ENCODE results near the gene REX1BD.

Gene REX1BD

DNA sequence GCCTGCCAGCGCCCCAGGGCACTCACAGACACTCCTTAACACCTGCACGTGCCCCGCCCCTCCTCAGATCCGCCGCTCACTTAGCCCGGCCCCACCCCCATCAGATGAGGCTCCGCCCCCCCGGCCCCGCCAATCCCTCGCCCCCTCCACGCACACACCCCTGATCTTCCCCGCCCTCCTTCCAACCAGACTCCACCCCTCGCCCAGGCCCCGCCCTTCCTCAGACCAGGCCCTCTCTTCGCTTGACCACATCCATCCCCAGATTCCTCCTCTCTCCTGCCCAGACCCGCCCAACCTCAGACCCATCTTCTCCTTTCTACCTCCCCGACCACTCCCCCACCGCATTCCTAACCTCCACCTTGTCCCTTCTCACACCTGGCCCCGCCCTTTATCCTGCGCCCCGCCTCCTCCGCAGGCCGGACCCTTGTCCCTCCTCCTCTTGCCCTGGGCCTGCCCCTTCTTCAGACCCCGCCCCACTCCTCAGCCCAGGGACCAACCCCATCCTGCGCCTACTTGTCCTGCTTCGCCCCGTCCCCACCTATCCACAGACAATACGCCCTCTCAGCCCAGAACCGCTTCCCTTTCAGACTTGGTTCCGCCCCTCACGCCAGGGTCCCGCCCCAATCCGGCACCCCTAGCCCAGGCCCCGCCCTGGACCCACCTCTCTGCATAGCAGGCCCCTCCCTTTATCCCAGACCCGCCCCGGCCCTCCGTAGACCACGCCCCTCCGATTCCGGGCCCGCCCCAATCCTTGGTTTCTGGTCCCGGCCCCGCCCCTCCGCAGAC, 47.8 kb downstream of the REX1BD start:
- peak; percentile 99 for DNase-seq (ENCODE audit: extremely low spot score)
- TF ChIP-seq CTCF (IDR thresholded peaks at IDR 0.05; ENCODE audit: control extremely low read depth, extremely low read depth, low read depth, missing control alignments) = no peak
- ChIA-PET CTCF (no interaction called here), POLR2A (no interaction called here)

DNA sequence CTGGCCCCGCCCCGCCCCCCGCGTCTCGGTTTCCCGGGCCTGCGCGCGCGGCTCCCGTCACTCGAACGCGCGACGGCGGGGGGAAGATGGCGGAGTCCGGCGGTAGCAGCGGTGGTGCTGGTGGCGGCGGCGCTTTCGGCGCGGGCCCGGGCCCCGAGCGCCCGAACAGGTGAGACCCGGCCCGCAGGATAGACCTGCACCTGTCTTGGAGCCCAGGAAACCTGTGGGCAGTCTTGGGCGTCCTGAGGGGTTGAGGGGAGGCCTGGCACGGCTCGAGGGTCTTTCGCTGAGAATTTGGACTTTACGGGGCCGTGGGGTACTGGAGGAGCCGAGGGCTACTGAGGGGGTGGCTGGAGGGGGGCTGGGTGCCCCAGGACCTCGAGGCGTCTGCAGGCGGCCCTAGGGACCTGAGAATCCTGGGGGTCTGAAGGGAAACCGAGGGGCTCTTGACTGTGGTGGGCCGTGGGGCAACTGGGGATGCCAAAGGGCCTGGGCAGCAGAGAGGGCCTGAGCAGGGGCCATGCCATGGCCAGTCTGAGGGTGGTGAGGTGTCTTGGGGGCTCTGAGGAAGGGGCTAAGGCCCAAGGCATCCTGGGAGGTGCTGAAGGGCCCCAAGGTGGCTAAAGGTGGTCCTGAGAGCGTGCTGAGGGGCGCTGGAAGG, 48.5 kb downstream of the REX1BD start, which contains the start of gene KLHL26:
TSS of gene KLHL26 (plus strand) at position 60 of the 661 bp plus-strand sequence. CDS start at position 87, 27 bp downstream.
- POLR2A ChIA-PET = no interaction called here
- DNase-seq (ENCODE audit: extremely low spot score) = no peak
- TF ChIP-seq CTCF (IDR thresholded peaks at IDR 0.05; ENCODE audit: control extremely low read depth, extremely low read depth, low read depth, missing control alignments) = no peak
- CTCF ChIA-PET = no interaction called here

- no peak for TF ChIP-seq CTCF (IDR thresholded peaks at IDR 0.05; ENCODE audit: control extremely low read depth, extremely low read depth, low read depth, missing control alignments)
- ChIA-PET CTCF (interaction anchor here (1.2 kb wide), 1 partner anchor 38 kb away, joined by 3 read pairs; no protein-coding TSS in a partner anchor), POLR2A (no interaction called here)
- DNase-seq (ENCODE audit: extremely low spot score) = no peak
Observed at GRCh38 chr19:18637673-18638630, 49.4 kb downstream of the REX1BD start.

DNA sequence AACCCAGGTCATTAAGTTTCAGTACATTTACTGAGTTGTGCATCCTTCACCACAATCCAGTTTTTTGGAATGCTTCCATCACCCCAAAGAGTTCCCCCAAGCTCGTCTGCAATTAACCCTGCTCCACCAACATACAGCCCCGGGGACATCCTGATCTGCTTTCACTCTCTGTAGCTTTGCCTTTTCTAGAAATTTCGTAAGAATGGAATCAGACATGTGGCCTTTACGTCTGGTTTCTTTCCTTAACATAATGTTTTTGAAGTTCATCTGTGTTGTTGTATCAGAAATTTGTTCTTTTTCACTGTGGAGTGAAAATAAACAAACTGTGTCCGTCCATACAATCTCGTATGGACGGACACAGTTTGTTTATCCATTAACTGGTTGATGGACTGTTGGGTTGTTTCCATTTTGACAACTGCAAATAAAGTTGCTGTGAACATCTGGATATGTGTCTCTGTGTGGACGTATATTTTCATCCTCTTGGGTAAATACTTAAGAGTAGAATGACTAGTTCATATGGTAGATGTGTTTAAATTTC, 51.2 kb downstream of the REX1BD start:
- CTCF ChIA-PET = interaction anchor here (1.0 to 1.2 kb wide), 3 partner anchors 9 to 36 kb away, joined by 3 to 4 read pairs (median 3); no protein-coding TSS in a partner anchor

More for the DNA sequence above, 51.2 kb downstream of the REX1BD start:
- POLR2A ChIA-PET = no interaction called here
- DNase-seq (ENCODE audit: extremely low spot score) = no peak
- TF ChIP-seq CTCF (IDR thresholded peaks at IDR 0.05; ENCODE audit: control extremely low read depth, extremely low read depth, low read depth, missing control alignments) = no peak
